ENCODE data around the gene CUBN. TPM values are rescaled to one million over a fixed set of nuclear protein-coding genes. Genes with fewer than 3 reads are reported as not detected.
A peak's percentile ranks its signal among the peaks of the same experiment; 100 is the strongest.

Gene CUBN
- total and polyA plus RNA-seq, 2 of the 13 experiments (the other 11 are each of a cell fraction or from before 2014, with no cell fraction given): 0.27 to 0.32 TPM

- 0 out of 2 replicates have a peak, but pooled peaks have one; percentile 30 for TF ChIP-seq ZNF318 (CRISPR knock-in tag; IDR thresholded peaks at IDR 0.05)
- no peak for TF ChIP-seq TBP (CRISPR knock-in tag; IDR thresholded peaks at IDR 0.05)
- TF ChIP-seq ZFP36L1 (CRISPR knock-in tag; IDR thresholded peaks at IDR 0.05): 0 out of 2 replicates have a peak, but pooled peaks have one; percentile 45
- peak; percentile 43 for TF ChIP-seq IKZF4 (CRISPR knock-in tag; IDR thresholded peaks at IDR 0.05; ENCODE audit: borderline replicate concordance, low read depth, not compliant biosample characterization)
- TF ChIP-seq ARID4A (CRISPR knock-in tag; IDR thresholded peaks at IDR 0.05; ENCODE audit: borderline replicate concordance): no peak
- no peak for TF ChIP-seq ZNF256 (CRISPR knock-in tag; conservative IDR thresholded peaks at IDR 0.05)
- no peak for TF ChIP-seq ZNF792 (CRISPR knock-in tag; IDR thresholded peaks at IDR 0.05)
- no peak for TF ChIP-seq FOXM1 (CRISPR knock-in tag; IDR thresholded peaks at IDR 0.05)
- TF ChIP-seq, protein P1, sequence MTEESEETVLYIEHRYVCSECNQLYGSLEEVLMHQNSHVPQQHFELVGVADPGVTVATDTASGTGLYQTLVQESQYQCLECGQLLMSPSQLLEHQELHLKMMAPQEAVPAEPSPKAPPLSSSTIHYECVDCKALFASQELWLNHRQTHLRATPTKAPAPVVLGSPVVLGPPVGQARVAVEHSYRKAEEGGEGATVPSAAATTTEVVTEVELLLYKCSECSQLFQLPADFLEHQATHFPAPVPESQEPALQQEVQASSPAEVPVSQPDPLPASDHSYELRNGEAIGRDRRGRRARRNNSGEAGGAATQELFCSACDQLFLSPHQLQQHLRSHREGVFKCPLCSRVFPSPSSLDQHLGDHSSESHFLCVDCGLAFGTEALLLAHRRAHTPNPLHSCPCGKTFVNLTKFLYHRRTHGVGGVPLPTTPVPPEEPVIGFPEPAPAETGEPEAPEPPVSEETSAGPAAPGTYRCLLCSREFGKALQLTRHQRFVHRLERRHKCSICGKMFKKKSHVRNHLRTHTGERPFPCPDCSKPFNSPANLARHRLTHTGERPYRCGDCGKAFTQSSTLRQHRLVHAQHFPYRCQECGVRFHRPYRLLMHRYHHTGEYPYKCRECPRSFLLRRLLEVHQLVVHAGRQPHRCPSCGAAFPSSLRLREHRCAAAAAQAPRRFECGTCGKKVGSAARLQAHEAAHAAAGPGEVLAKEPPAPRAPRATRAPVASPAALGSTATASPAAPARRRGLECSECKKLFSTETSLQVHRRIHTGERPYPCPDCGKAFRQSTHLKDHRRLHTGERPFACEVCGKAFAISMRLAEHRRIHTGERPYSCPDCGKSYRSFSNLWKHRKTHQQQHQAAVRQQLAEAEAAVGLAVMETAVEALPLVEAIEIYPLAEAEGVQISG (CRISPR knock-in tag; IDR thresholded peaks at IDR 0.05): no peak
- TF ChIP-seq JUNB (CRISPR knock-in tag; IDR thresholded peaks at IDR 0.05; ENCODE audit: borderline replicate concordance): no peak
- TF ChIP-seq SKI (IDR thresholded peaks at IDR 0.05; ENCODE audit: partially characterized antibody): no peak
- no peak for TF ChIP-seq EEA1 (CRISPR knock-in tag; IDR thresholded peaks at IDR 0.05; ENCODE audit: borderline replicate concordance)
- 0 out of 2 replicates have a peak, but pooled peaks have one; percentile 0 for TF ChIP-seq ZNF501 (CRISPR knock-in tag; IDR thresholded peaks at IDR 0.05)
- peak; percentile 83; the same call in 1 of the 2 replicates for TF ChIP-seq TGIF2 (CRISPR knock-in tag; IDR thresholded peaks at IDR 0.05)
- no peak for TF ChIP-seq ZNF3 (CRISPR knock-in tag; IDR thresholded peaks at IDR 0.05)
- peak; percentile 90; the same call in 1 of the 2 replicates for TF ChIP-seq ZNF253 (CRISPR knock-in tag; IDR thresholded peaks at IDR 0.05; ENCODE audit: borderline replicate concordance)
These were observed 312.8 kb downstream of the CUBN start (continued) for GRCh38 chr10:16816830-16817124.
